ENCODE results near the gene AVEN.

GRCh38 chr15:34025252-34025651, 13.8 kb downstream of the AVEN start:
- TF ChIP-seq SUZ12 (IDR thresholded peaks at IDR 0.05) (no peak), FOXA1 (IDR thresholded peaks at IDR 0.05) (no peak), NFRKB (IDR thresholded peaks at IDR 0.05) (no peak), BHLHE40 (IDR thresholded peaks at IDR 0.05; ENCODE audit: borderline replicate concordance) (no peak), FOXM1 (IDR thresholded peaks at IDR 0.05; ENCODE audit: borderline replicate concordance) (no peak), TARDBP (IDR thresholded peaks at IDR 0.05) (no peak), ZNF384 (IDR thresholded peaks at IDR 0.05) (no peak), LEF1 (IDR thresholded peaks at IDR 0.05; ENCODE audit: borderline replicate concordance) (no peak), SP1 (IDR thresholded peaks at IDR 0.05) (no peak), ARNT (IDR thresholded peaks at IDR 0.05) (no peak)
